Stimulated activated CD4-positive, alpha-beta T cell treated with anti-CD3 and anti-CD28 coated beads, TNF-alpha, amount 100 ng/mL, for 4 hours (primary cell): Measurements from ENCODE around the gene DOCK4.

ENCODE experiments used
- DNase-seq, 3 experiments: peaks; one replicate each; pipeline ENCODE4 v3.0.0-alpha.2; 2020; ENCODE audit warnings: low read depth in 3 of 3

Gene DOCK4

GRCh38 chr7:112223310-112223709 lies 17.1 kb upstream of the DOCK4 start:
- DNase-seq: no peak

- DNase-seq: no peak
Measured at GRCh38 chr7:112220877-112221434, 14.8 kb upstream of the DOCK4 start.

- DNase-seq: no peak
Measured at GRCh38 chr7:112215787-112216186, 9.6 kb upstream of the DOCK4 start.

- no peak for DNase-seq
Measured at GRCh38 chr7:112214883-112215282, 8.7 kb upstream of the DOCK4 start.

- no peak for DNase-seq
Measured at GRCh38 chr7:112214268-112214667, 8.1 kb upstream of the DOCK4 start.

GRCh38 chr7:112213735-112214134 lies 7.5 kb upstream of the DOCK4 start:
- no peak for DNase-seq

GRCh38 chr7:112212571-112212970 lies 6.4 kb upstream of the DOCK4 start:
- DNase-seq: no peak

- no peak for DNase-seq
Measured at GRCh38 chr7:112211348-112211907, 5.2 kb upstream of the DOCK4 start.

- no peak for DNase-seq
Measured at GRCh38 chr7:112207765-112208164, 1.6 kb upstream of the DOCK4 start.

- no peak for DNase-seq
Measured at GRCh38 chr7:112206991-112207592, 893 bp upstream of the DOCK4 start.

GRCh38 chr7:112205343-112206237 lies 609 bp downstream of the DOCK4 start:
- no peak for DNase-seq

GRCh38 chr7:112204499-112205342 lies 1.5 kb downstream of the DOCK4 start:
- DNase-seq: no peak

- DNase-seq: no peak
Measured at GRCh38 chr7:112203365-112203739, 2.8 kb downstream of the DOCK4 start.

- no peak for DNase-seq
Measured at GRCh38 chr7:112202816-112203215, 3.4 kb downstream of the DOCK4 start.

GRCh38 chr7:112201839-112202238 lies 4.4 kb downstream of the DOCK4 start:
- DNase-seq: no peak

GRCh38 chr7:112201411-112201810 lies 4.8 kb downstream of the DOCK4 start:
- DNase-seq: no peak

GRCh38 chr7:112199672-112200071 lies 6.5 kb downstream of the DOCK4 start:
- no peak for DNase-seq

- DNase-seq: no peak
Measured at GRCh38 chr7:112199035-112199655, 7.1 kb downstream of the DOCK4 start.

GRCh38 chr7:112197322-112197721 lies 8.9 kb downstream of the DOCK4 start:
- no peak for DNase-seq

GRCh38 chr7:112195717-112196116 lies 10.5 kb downstream of the DOCK4 start:
- DNase-seq: no peak

GRCh38 chr7:112193915-112194502 lies 12.2 kb downstream of the DOCK4 start:
- no peak for DNase-seq
